CD1c-positive myeloid dendritic cell (primary cell): Measurements from ENCODE around the gene SERGEF.
"Not testable (repeated sequence)": the region's sequence is repeated elsewhere in the genome, so short reads cannot be mapped to it uniquely, and the experiment has no call there.

Experiments
- DNase-seq: peaks from one replicate; pipeline ENCODE4 v3.0.0-alpha.2; 2016; ENCODE audit errors: extremely low spot score

The SERGEF gene

GRCh38 chr11:17906436-17906835, 106.4 kb downstream of the SERGEF start:
- no peak for DNase-seq

GRCh38 chr11:17905477-17905876, 107.4 kb downstream of the SERGEF start:
- DNase-seq = no peak

- DNase-seq = no peak
Observed at GRCh38 chr11:17901481-17901880, 111.4 kb downstream of the SERGEF start.

- DNase-seq = no peak
Observed at GRCh38 chr11:17898782-17899181, 114.1 kb downstream of the SERGEF start.

GRCh38 chr11:17898071-17898470, 114.8 kb downstream of the SERGEF start:
- no peak for DNase-seq

- DNase-seq = no peak
Observed at GRCh38 chr11:17897495-17897894, 115.4 kb downstream of the SERGEF start.

- not testable (repeated sequence) for DNase-seq
Observed at GRCh38 chr11:17896496-17897151, 116.2 kb downstream of the SERGEF start.

GRCh38 chr11:17894929-17895658, 117.8 kb downstream of the SERGEF start:
- no peak for DNase-seq

- no peak for DNase-seq
Observed at GRCh38 chr11:17892409-17892808, 120.4 kb downstream of the SERGEF start.

GRCh38 chr11:17890325-17890724, 122.5 kb downstream of the SERGEF start:
- no peak for DNase-seq

- no peak for DNase-seq
Observed at GRCh38 chr11:17887779-17888178, 125.1 kb downstream of the SERGEF start.

- DNase-seq = no peak
Observed at GRCh38 chr11:17883946-17884345, 128.9 kb downstream of the SERGEF start.

GRCh38 chr11:17883057-17883456, 129.8 kb downstream of the SERGEF start:
- no peak for DNase-seq

GRCh38 chr11:17878743-17879142, 134.1 kb downstream of the SERGEF start:
- no peak for DNase-seq

- no peak for DNase-seq
Observed at GRCh38 chr11:17877886-17878285, 135.0 kb downstream of the SERGEF start.

- no peak for DNase-seq
Observed at GRCh38 chr11:17876827-17877226, 136.0 kb downstream of the SERGEF start.

GRCh38 chr11:17875891-17876290, 137.0 kb downstream of the SERGEF start:
- no peak for DNase-seq

GRCh38 chr11:17873586-17873985, 139.3 kb downstream of the SERGEF start:
- DNase-seq = no peak

- DNase-seq = not testable (repeated sequence)
Observed at GRCh38 chr11:17868398-17868797, 144.4 kb downstream of the SERGEF start.

- DNase-seq = no peak
Observed at GRCh38 chr11:17867341-17867740, 145.5 kb downstream of the SERGEF start.

- no peak for DNase-seq
Observed at GRCh38 chr11:17865765-17866428, 146.9 kb downstream of the SERGEF start.

GRCh38 chr11:17864478-17864941, 148.3 kb downstream of the SERGEF start:
- DNase-seq = no peak
